Trophoblast cell (in vitro differentiated cells and primary cell): ENCODE data around the gene CHN2.

Experiments
- DNase-seq, 2 donors: peaks; one replicate each; pipeline ENCODE4 v3.0.0-alpha.2; 2016
- H2AFZ ChIP-seq: 2 replicates; pipeline ENCODE4 v1.6.1; 2013; ENCODE audit warnings: low read length, moderate library complexity, mild to moderate bottlenecking; ENCODE audit not compliant: insufficient read depth, poor library complexity
- H2AK5ac ChIP-seq: 2 replicates; pipeline ENCODE4 v1.6.1; 2013; ENCODE audit warnings: mild to moderate bottlenecking, low read length
- H2BK120ac ChIP-seq: 2 replicates; pipeline ENCODE4 v1.6.1; 2013; ENCODE audit warnings: low read length, mild to moderate bottlenecking, moderate library complexity; ENCODE audit not compliant: insufficient read depth, poor library complexity
- H2BK12ac ChIP-seq: 2 replicates; pipeline ENCODE4 v1.6.1; 2013; ENCODE audit warnings: mild to moderate bottlenecking, low read length, moderate library complexity
- H2BK5ac ChIP-seq: 2 replicates; pipeline ENCODE4 v1.6.1; 2013; ENCODE audit warnings: low read length, low read depth, moderate library complexity, mild to moderate bottlenecking; ENCODE audit not compliant: poor library complexity
- H3K14ac ChIP-seq: 2 replicates; pipeline ENCODE4 v1.6.1; 2013; ENCODE audit warnings: mild to moderate bottlenecking, low read length
- H3K18ac ChIP-seq: 2 replicates; pipeline ENCODE4 v1.6.1; 2013; ENCODE audit warnings: mild to moderate bottlenecking, low read length
- H3K23ac ChIP-seq: 2 replicates; pipeline ENCODE4 v1.6.1; 2013; ENCODE audit warnings: low read length
- H3K27ac ChIP-seq: 2 replicates; pipeline ENCODE4 v1.5.1; 2013; ENCODE audit warnings: low read depth, mild to moderate bottlenecking, inconsistent platforms, low read length, moderate library complexity
- H3K27me3 ChIP-seq: 2 replicates; pipeline ENCODE4 v1.6.1; 2013; ENCODE audit warnings: inconsistent platforms, mild to moderate bottlenecking, low read length, moderate library complexity; ENCODE audit not compliant: insufficient read depth
- H3K36me3 ChIP-seq, 2 experiments: 1 replicate in 1 of 2; 2 replicates in 1 of 2; pipeline ENCODE4 v1.6.1; 2013; ENCODE audit warnings: low read length in 2 of 2, mild to moderate bottlenecking in 2 of 2, moderate library complexity in 1 of 2; ENCODE audit not compliant: insufficient read depth in 2 of 2, control insufficient read depth in 1 of 2
- H3K4ac ChIP-seq: 2 replicates; pipeline ENCODE4 v1.6.1; 2013; ENCODE audit warnings: low read depth, mild to moderate bottlenecking, low read length, moderate library complexity
- H3K4me1 ChIP-seq, 2 experiments: 1 replicate in 1 of 2; 2 replicates in 1 of 2; pipeline ENCODE4 v1.6.1; 2013; ENCODE audit warnings: low read length in 2 of 2, mild to moderate bottlenecking in 2 of 2, moderate library complexity in 1 of 2; ENCODE audit not compliant: insufficient read depth in 2 of 2, control insufficient read depth in 1 of 2
- H3K4me2 ChIP-seq: 2 replicates; pipeline ENCODE4 v1.6.1; 2013; ENCODE audit warnings: inconsistent platforms, mild to moderate bottlenecking, low read length, moderate library complexity
- H3K4me3 ChIP-seq: 2 replicates; pipeline ENCODE4 v1.5.1; 2013; ENCODE audit warnings: mild to moderate bottlenecking, low read depth, low read length, inconsistent platforms
- H3K79me1 ChIP-seq: one replicate; pipeline ENCODE4 v1.6.1; 2013; ENCODE audit warnings: low read length
- H3K79me2 ChIP-seq: 2 replicates; pipeline ENCODE4 v1.6.1; 2013; ENCODE audit warnings: low read length, mild to moderate bottlenecking; ENCODE audit not compliant: control insufficient read depth, insufficient read depth, poor library complexity
- H3K9ac ChIP-seq: 2 replicates; pipeline ENCODE4 v1.6.1; 2013; ENCODE audit warnings: mild to moderate bottlenecking, low read length
- H3K9me3 ChIP-seq: 2 replicates; pipeline ENCODE4 v1.6.1; 2013; ENCODE audit warnings: low read depth, mild to moderate bottlenecking, control low read depth, inconsistent platforms, low read length; ENCODE audit not compliant: insufficient read depth
- H4K12ac ChIP-seq: 2 replicates; pipeline ENCODE4 v1.6.1; 2013; ENCODE audit warnings: low read depth, mild to moderate bottlenecking, low read length, moderate library complexity
- H4K8ac ChIP-seq: 2 replicates; pipeline ENCODE4 v1.6.1; 2013; ENCODE audit warnings: low read depth, mild to moderate bottlenecking, low read length, moderate library complexity
- H4K91ac ChIP-seq: one replicate; pipeline ENCODE4 v1.6.1; 2013; ENCODE audit warnings: low read depth, mild to moderate bottlenecking, low read length, moderate library complexity
- WGBS: extraction: QIAGEN DNeasy Blood & Tissue Kit; methylation state at CpG from one replicate; pipeline ENCODE4 v1.1.7; 2013; ENCODE audit warnings: missing lambda C conversion rate; ENCODE audit not compliant: insufficient read length, insufficient coverage; ENCODE audit errors: extremely low coverage; 5-methylcytosine and 5-hydroxymethylcytosine counted together

The CHN2 gene

GRCh38 chr7:29162577-29162976 is 32.0 kb upstream of the CHN2 start:
- Histone ChIP-seq H3K9ac (no peak overlapping the region), H4K8ac (no peak overlapping the region), H3K23ac (no peak overlapping the region), H3K27ac (no peak overlapping the region), H3K14ac (no peak overlapping the region), H2BK5ac (no peak overlapping the region), H3K27me3 (no peaks in the 10 kb centered on the region), H2BK12ac (no peak overlapping the region), H3K4me3 (no peak overlapping the region), H4K12ac (no peak overlapping the region), H3K4me2 (no peak overlapping the region), H3K79me1 (no peaks in the 10 kb centered on the region), H3K4me1 (no peaks in the 10 kb centered on the region), H3K79me2 (no peaks in the 10 kb centered on the region), H3K18ac (no peak overlapping the region), H3K9me3 (no peaks in the 10 kb centered on the region), H2AFZ (no peak overlapping the region), H2AK5ac (no peak overlapping the region), H4K91ac (no peak overlapping the region), H3K36me3 (no peaks in the 10 kb centered on the region), H2BK120ac (no peak overlapping the region), H3K4ac (no peak overlapping the region)
- peak in 1 of 2 donors; percentile 72 for DNase-seq
- no CpG with 5 or more reads among the region's 6 CpGs for WGBS

GRCh38 chr7:29163854-29164253 is 30.7 kb upstream of the CHN2 start:
- Histone ChIP-seq H4K12ac (no peak overlapping the region), H3K79me2 (no peaks in the 10 kb centered on the region), H3K27ac (no peak overlapping the region), H3K4me3 (no peak overlapping the region), H3K4me2 (no peak overlapping the region), H3K18ac (no peak overlapping the region), H3K4me1 (no peaks in the 10 kb centered on the region), H3K9ac (no peak overlapping the region), H2BK12ac (no peak overlapping the region), H3K79me1 (no peaks in the 10 kb centered on the region), H2BK120ac (no peak overlapping the region), H2AFZ (no peak overlapping the region), H3K23ac (no peak overlapping the region), H4K8ac (no peak overlapping the region), H3K27me3 (no peaks in the 10 kb centered on the region), H3K14ac (no peak overlapping the region), H3K4ac (no peak overlapping the region), H4K91ac (no peak overlapping the region), H3K36me3 (no peaks in the 10 kb centered on the region), H2AK5ac (no peak overlapping the region), H2BK5ac (no peak overlapping the region), H3K9me3 (no peaks in the 10 kb centered on the region)
- DNase-seq = peak in 1 of 2 donors; percentile 10
- no CpG with 5 or more reads among the region's 3 CpGs for WGBS

GRCh38 chr7:29167721-29168120 is 26.9 kb upstream of the CHN2 start:
- Histone ChIP-seq H3K79me1 (no peaks in the 10 kb centered on the region), H3K23ac (no peak overlapping the region), H2AK5ac (no peak overlapping the region), H3K9ac (no peak overlapping the region), H3K27me3 (no peaks in the 10 kb centered on the region), H3K4me1 (no peaks in the 10 kb centered on the region), H3K14ac (no peak overlapping the region), H3K4me2 (no peak overlapping the region), H3K9me3 (no peaks in the 10 kb centered on the region), H2BK120ac (no peak overlapping the region), H3K4me3 (no peak overlapping the region), H3K18ac (no peak overlapping the region), H4K12ac (no peak overlapping the region), H4K91ac (no peak overlapping the region), H3K4ac (no peak overlapping the region), H2BK5ac (no peak overlapping the region), H2BK12ac (no peak overlapping the region), H4K8ac (no peak overlapping the region), H2AFZ (no peak overlapping the region), H3K27ac (no peak overlapping the region), H3K79me2 (no peaks in the 10 kb centered on the region), H3K36me3 (no peaks in the 10 kb centered on the region)
- WGBS = no CpG with 5 or more reads among the region's 1 CpG
- no peak for DNase-seq

- Histone ChIP-seq H3K14ac (no peak overlapping the region), H3K4me3 (no peak overlapping the region), H3K27me3 (no peaks in the 10 kb centered on the region), H3K18ac (no peak overlapping the region), H2BK5ac (no peak overlapping the region), H4K8ac (no peak overlapping the region), H3K79me1 (no peaks in the 10 kb centered on the region), H3K4me2 (no peak overlapping the region), H2BK12ac (no peak overlapping the region), H2AK5ac (no peak overlapping the region), H3K23ac (no peak overlapping the region), H3K79me2 (no peaks in the 10 kb centered on the region), H3K9me3 (peaks cover 3% of the 10 kb centered on the region), H3K4me1 (no peaks in the 10 kb centered on the region), H3K4ac (no peak overlapping the region), H4K91ac (no peak overlapping the region), H2AFZ (no peak overlapping the region), H3K36me3 (peaks cover 0 to 3% of the 10 kb centered on the region in 2 experiments), H4K12ac (no peak overlapping the region), H2BK120ac (no peak overlapping the region), H3K27ac (no peak overlapping the region), H3K9ac (no peak overlapping the region)
- DNase-seq = no peak
- no CpG with 5 or more reads among the region's 7 CpGs for WGBS
These were observed 23.8 kb upstream of the CHN2 start for GRCh38 chr7:29170781-29171180.
